GM12878 (cell line): ENCODE measurements around the gene GSTT4.

Experiments used
- EGR1 ChIP-seq, 2 experiments: IDR thresholded peaks; 1 replicate in 1 of 2; 2 replicates in 1 of 2; pipeline ENCODE4 v1.6.1; 2011 to 2012; ENCODE audit warnings: low read depth in 2 of 2, low read length in 2 of 2, borderline replicate concordance in 1 of 2, mild to moderate bottlenecking in 1 of 2, moderate library complexity in 1 of 2
- HCFC1 ChIP-seq: fragments of 150-350 bp; IDR thresholded peaks from 2 replicates; pipeline ENCODE4 v1.6.1; 2014; ENCODE audit warnings: low read length
- ZBTB40 ChIP-seq: fragments of 450-650 bp; IDR thresholded peaks from 2 replicates; pipeline ENCODE4 v1.6.1; 2016; ENCODE audit warnings: mild to moderate bottlenecking, moderate library complexity, borderline replicate concordance
- ZNF274 ChIP-seq: IDR thresholded peaks from one replicate; pipeline ENCODE4 v1.8.0; 2011; ENCODE audit not compliant: insufficient read length, insufficient read depth

GRCh38 chr22:24002851-24003250 is 2.4 kb downstream of the GSTT4 start:
- TF ChIP-seq EGR1 (IDR thresholded peaks at IDR 0.05; ENCODE audit: borderline replicate concordance in 1 of 2, low read depth in 2 of 2, low read length in 2 of 2) (no peak), HCFC1 (no peak), ZNF274 (no peak), ZBTB40 (no peak)
